ENCODE data around the gene SPRR5. TPM values are rescaled to one million over a fixed set of nuclear protein-coding genes. Genes with fewer than 3 reads are reported as not detected.

The SPRR5 gene
- total RNA-seq, 4 donors from 2014 or later: 1.3 to 2.2 TPM; not detected in 2

DNA sequence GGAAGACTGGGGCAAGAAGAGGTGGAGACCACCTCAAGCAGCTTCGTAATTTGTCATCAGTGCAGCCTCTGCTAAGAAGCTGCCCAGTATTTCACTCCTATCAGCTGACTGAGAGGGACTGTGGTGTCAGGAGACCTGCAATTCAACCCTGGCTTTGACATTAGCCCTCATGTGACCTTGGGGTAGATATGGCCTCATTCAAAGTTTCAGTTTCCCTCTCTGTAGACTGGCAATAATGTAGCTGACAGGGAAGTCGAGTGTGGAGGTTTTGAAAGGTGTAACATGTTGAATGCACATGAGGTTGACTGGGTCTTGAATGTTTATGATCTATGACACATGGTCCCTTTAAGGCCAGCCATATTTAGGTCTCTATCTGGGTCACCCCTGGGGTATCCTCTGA is 21.2 kb downstream of the SPRR5 start:
- peak overlapping the region; percentile 26 to 87 (median 67) for H3K27ac ChIP-seq
- no peaks in the 10 kb centered on the region for H3K9me3 ChIP-seq
- intact Hi-C loops (cut with DNase I): no loop called here
- no peak for DNase-seq
- H3K4me3 ChIP-seq: no peak overlapping the region
- no peaks in the 10 kb centered on the region for H3K27me3 ChIP-seq
- no peaks in the 10 kb centered on the region for H3K36me3 ChIP-seq
- H3K4me1 ChIP-seq: peaks cover 0 to 51% (median 18%) of the 10 kb centered on the region in 3 donors
- WGBS, 2 donors: 74 to 78% methylated on average over 2 of the region's 2 CpGs
- TF ChIP-seq, protein P1, sequence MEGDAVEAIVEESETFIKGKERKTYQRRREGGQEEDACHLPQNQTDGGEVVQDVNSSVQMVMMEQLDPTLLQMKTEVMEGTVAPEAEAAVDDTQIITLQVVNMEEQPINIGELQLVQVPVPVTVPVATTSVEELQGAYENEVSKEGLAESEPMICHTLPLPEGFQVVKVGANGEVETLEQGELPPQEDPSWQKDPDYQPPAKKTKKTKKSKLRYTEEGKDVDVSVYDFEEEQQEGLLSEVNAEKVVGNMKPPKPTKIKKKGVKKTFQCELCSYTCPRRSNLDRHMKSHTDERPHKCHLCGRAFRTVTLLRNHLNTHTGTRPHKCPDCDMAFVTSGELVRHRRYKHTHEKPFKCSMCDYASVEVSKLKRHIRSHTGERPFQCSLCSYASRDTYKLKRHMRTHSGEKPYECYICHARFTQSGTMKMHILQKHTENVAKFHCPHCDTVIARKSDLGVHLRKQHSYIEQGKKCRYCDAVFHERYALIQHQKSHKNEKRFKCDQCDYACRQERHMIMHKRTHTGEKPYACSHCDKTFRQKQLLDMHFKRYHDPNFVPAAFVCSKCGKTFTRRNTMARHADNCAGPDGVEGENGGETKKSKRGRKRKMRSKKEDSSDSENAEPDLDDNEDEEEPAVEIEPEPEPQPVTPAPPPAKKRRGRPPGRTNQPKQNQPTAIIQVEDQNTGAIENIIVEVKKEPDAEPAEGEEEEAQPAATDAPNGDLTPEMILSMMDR (IDR thresholded peaks at IDR 0.05): no peak
- TF ChIP-seq POLR2A (IDR thresholded peaks at IDR 0.05): no peak

DNA sequence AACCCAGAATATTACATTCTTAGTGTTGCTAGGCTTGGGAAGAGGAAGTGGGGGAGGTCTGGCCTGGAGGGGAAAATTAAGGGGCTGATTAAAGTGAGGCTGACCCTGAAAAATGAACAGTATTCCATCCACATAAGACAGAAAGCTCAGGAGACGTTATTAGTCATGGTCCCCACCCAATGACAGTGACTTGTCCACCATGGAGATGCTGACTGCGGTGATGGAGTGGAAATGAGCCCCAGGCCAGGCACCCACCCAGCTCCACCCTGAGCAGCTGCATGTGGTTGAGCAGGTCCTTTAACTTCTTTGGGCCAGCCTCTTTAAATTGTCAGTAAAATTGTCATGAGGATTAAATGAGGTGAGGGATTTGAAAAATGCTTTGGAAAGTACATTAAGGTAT is 22.0 kb downstream of the SPRR5 start:
- peak overlapping the region in 3 of 4 donors; percentile 59 to 87 (median 75) for H3K27ac ChIP-seq
- H3K27me3 ChIP-seq: no peaks in the 10 kb centered on the region
- DNase-seq: no peak
- H3K36me3 ChIP-seq: no peaks in the 10 kb centered on the region
- no peak for TF ChIP-seq POLR2A (IDR thresholded peaks at IDR 0.05)
- TF ChIP-seq, protein P1 (IDR thresholded peaks at IDR 0.05): no peak
- no peaks in the 10 kb centered on the region for H3K9me3 ChIP-seq
- intact Hi-C loops (cut with DNase I): no loop called here
- no peak overlapping the region for H3K4me3 ChIP-seq
- WGBS, 2 donors: 49 to 59% methylated on average over 2 of the region's 2 CpGs
- H3K4me1 ChIP-seq: peaks cover 0 to 59% (median 18%) of the 10 kb centered on the region in 3 donors

- TF ChIP-seq, protein P1 (IDR thresholded peaks at IDR 0.05): no peak
- no peak for TF ChIP-seq POLR2A (IDR thresholded peaks at IDR 0.05)
- no peak for DNase-seq
- H3K9me3 ChIP-seq: no peaks in the 10 kb centered on the region
- intact Hi-C loops (cut with DNase I): no loop called here
- WGBS, 2 donors: 84 to 88% methylated on average over 6 of the region's 6 CpGs
- H3K4me1 ChIP-seq: peaks cover 0 to 64% (median 18%) of the 10 kb centered on the region in 3 donors
- peak within 1 kb of the TSS in 3 of 4 donors; percentile 75 to 87 (median 78) for H3K27ac ChIP-seq
- H3K4me3 ChIP-seq: no peak within 1 kb of the TSS
- H3K36me3 ChIP-seq: no peaks in the 10 kb centered on the region
- H3K27me3 ChIP-seq: no peaks in the 10 kb centered on the region
Measured at GRCh38 chr1:152970495-152970894, 23.5 kb downstream of the SPRR5 start, which contains the start of gene SPRR4. TSS of gene SPRR4 (plus strand) at chr1:152970648. CDS start at chr1:152971891, 1,243 bp downstream.

- Histone ChIP-seq H3K27ac (peak overlapping the region; percentile 70 to 84 (median 78)), H3K27me3 (no peaks in the 10 kb centered on the region), H3K36me3 (no peaks in the 10 kb centered on the region), H3K4me1 (peaks cover 0 to 56% (median 17%) of the 10 kb centered on the region in 3 donors), H3K4me3 (no peak overlapping the region), H3K9me3 (no peaks in the 10 kb centered on the region)
- WGBS, 2 donors: 54 to 69% methylated on average over 3 to 4 of the region's 4 CpGs
- intact Hi-C loops (cut with DNase I): no loop called here
- TF ChIP-seq POLR2A (IDR thresholded peaks at IDR 0.05): no peak
- TF ChIP-seq, protein P1 (IDR thresholded peaks at IDR 0.05): no peak
- DNase-seq: no peak
Measured at GRCh38 chr1:152972196-152972886, 25.3 kb downstream of the SPRR5 start.

DNA sequence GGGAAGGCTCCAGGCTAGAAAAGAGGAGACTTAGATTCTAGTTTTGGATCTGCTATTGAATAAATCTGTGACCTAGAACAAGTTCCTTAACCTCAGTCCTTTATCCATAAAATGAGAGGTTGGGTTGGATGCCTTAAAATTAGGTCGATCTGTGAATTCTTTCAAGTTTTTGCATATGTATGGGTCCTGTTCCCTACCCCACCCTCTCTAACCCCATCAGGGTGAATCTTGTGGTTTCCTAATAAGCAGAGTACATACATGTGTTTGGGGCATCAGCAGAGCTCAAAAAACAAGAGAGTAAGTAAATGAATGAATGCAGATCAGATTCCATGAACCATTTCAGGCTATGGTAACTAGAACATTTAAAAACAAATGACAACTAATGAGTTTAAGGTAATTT is 29.7 kb downstream of the SPRR5 start:
- Histone ChIP-seq H3K9me3 (no peaks in the 10 kb centered on the region), H3K4me1 (peaks cover 0 to 42% (median 19%) of the 10 kb centered on the region in 3 donors), H3K27ac (no peak overlapping the region), H3K4me3 (no peak overlapping the region), H3K27me3 (no peaks in the 10 kb centered on the region), H3K36me3 (no peaks in the 10 kb centered on the region)
- WGBS, 2 donors: 83 to 87% methylated on average over 1 of the region's 1 CpG
- intact Hi-C loops (cut with DNase I): no loop called here
- TF ChIP-seq POLR2A (IDR thresholded peaks at IDR 0.05): no peak
- TF ChIP-seq, protein P1 (IDR thresholded peaks at IDR 0.05): no peak
- DNase-seq: no peak

Data from esophagus squamous epithelium (tissue), 5 donors.